ENCODE results near the gene ACVR2A.

Gene ACVR2A

DNA sequence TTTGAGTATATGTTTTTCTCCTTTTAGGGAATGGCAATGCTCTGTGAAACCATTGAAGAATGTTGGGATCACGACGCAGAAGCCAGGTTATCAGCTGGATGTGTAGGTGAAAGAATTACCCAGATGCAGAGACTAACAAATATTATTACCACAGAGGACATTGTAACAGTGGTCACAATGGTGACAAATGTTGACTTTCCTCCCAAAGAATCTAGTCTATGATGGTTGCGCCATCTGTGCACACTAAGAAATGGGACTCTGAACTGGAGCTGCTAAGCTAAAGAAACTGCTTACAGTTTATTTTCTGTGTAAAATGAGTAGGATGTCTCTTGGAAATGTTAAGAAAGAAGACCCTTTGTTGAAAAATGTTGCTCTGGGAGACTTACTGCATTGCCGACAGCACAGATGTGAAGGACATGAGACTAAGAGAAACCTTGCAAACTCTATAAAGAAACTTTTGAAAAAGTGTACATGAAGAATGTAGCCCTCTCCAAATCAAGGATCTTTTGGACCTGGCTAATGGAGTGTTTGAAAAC is 82.3 kb downstream of the ACVR2A start:
- no peak for DNase-seq

DNA sequence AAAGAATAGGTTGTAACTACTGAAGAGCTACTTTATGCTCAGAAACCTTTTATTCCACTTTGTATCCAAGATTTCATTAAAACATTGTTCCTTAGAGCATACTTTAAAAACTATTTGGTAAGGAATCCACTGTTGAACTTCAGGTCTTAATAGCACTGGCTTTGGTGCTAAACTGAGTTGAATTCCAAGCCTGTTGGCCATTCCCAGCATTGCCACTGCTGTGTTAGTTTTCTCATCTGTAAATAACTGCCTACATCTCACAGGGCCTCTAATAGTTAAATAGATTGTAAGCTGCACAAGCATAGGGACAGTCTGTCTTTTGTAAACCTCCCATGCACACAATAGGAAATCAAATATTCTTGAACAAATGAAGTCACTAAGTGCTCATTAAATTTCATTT is 89.1 kb downstream of the ACVR2A start:
- no peak for DNase-seq

DNA sequence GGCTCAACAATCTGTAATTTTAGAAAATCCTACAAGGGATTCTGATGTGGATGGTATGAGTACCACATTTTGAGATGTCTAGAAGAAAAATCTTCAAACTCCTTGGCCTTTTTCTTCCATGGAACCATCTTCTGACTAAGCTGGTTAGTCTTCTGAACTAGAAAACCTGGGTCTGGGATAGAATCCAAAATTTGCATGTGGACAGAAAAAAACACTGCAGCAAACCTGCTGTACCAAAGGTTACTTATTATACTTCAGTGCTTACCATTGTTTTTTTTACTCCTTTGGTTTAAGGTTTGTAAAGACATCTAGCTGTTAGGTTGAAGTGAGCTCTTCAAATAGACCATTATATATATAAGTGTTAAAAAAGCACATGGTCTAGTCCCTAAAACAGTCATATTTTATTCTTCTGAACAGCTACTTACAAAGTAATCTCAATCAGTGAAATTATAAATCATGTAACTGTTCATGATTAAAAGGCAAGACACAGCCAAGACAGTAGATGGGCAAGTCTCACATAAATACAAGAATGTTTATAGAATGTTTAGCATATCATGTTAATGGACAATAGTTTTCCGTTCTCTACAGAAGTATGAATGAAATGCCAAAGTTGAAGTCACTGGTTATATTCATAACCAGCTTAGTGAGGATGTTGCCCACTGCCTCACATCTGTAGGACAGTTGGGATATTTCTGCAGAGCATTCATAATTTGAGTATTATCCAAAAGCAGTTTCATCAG is 90.2 kb downstream of the ACVR2A start:
- DNase-seq = no peak

DNA sequence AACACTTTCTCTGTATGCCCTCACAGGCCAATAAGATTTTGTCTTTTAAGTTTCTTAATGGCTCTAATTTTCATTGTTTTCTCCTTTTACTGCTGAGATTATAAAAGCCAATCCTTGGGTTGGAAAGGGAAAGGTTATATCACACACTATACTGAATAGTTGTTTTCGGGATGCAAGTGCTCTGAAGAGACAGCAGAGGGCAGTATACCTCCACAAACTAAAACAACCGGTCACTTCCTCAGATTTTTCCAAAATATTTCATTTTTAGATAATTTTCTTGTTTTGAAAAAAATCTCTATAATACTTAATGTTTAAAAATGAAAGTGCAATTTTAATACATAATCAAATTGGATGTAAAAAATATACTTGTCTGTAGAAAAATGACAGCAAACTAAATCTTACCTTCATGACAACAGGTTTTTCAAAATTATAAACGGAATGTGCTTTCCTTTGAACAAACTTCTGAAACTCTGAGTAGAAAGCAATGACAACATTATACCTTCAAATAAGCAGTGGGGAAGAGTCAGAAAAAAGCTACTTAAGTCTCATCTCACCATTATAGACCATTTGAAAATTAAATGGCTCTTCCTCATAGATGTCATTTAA is 93.0 kb downstream of the ACVR2A start:
- peak; percentile 15 to 26 for DNase-seq

DNA sequence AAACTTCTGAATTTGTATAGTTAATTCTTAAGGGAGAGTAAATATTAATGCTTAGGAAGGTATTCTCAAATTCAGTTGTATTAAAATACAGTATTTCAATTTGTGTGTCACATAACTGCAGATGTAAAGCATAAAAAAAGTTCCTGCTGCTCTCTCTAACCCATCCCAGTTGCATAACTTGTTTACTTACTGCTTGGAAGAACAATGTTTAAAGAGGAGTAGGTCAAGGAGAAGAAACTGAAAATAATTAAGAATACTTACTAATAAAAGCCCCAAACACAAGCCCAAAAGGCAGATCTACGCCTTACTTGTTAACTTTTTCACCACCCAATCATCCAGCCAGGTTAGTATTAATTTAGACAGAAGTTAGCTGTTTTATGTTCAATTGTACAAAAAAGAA is 94.5 kb downstream of the ACVR2A start:
- DNase-seq = no peak

DNA sequence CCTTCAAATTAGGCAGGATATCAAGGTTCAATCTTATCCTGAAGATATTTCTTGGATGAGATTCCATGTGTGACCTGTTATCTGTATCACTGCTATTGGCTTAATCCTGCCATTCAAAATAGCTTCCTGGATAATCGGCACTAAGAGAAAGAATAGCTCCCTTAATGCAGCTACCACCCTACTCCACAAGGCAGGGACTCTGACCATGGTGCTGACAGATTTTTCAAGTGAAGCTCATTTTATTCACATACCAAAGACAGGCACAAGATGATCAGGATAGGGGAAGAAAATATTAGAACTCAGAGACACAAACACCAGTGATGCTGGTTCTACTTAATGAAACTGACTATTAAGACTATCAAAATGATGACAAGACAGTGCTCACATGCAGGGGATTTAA is 100.8 kb downstream of the ACVR2A start:
- no peak for DNase-seq

DNA sequence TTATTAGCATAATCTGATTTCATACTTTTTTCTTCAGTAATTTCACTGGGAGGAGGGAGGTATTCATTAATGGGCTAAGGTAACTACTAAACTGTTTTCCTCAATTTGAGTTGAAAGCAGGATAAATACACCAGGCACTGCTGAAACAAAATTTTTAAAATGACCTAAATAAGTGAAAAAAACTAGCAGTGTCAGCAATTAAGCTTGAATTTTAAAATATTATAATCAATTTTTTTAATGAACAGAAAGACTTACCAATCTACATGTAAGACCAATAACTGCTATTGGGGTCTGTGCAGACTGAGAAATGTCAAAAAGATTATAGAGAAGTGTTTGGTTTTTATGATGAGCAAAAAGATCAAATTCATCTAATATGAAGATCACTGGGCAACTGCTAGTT is 107.3 kb downstream of the ACVR2A start:
- no peak for DNase-seq

DNA sequence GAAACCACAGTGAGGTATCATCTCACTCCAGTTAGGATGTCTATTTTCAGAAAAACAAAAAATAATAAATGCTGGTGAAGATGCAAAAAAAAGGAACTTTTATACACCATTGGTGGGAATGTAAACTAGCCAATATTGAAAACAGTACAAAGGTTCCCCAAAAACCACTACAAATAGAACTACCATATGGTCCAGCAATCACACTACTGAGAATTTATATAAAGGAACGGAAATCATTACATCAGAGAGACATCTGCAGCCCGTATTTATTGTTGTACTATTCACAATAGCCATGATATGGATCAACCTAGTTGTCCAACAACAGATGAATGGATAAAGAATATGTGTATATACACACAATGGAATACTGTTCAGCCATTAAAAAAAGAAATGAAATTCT is 123.7 kb downstream of the ACVR2A start:
- no peak for DNase-seq

DNA sequence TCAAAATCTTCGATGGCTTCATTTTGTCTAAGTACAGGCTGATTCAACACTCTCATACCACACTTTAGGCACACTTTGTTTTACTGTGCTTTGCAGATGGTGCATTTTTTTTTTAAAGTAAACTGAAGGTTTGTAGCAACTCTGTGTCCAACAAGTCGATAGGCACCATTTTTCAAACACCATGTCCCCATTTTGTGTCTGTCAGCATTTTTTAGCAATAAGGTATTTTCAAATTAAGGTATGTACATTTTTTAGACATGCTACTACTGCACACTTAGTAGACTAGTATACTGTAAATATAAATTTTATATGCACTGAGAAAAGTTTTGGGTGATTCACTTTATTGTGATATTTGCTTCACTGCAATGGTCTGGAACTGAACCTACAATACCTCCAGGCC is 131.3 kb downstream of the ACVR2A start:
- no peak for DNase-seq

DNA sequence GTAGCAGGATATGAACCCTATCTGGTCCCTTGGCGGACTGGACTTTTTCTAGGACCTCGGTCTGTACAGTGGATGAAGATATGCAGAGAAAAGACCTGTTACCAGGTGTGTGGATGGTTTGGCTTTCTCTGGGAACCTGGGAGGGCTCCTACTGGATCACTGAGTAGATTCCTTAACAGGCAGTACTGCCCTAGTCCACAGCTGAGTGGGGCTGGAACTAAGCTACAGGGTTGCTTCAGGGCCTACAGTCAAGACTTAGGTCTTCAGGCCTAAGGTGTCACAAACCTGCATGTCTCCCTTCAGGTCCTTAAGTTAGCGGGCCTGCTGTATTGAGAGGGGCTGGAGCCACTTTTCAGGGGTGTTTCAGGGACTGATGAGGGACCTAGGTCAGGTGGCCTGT is 132.8 kb downstream of the ACVR2A start:
- DNase-seq = no peak

All from AML-193 (cell line).